Kidney (tissue), 14 donors: ENCODE results near the gene GINS2. TPM values are rescaled to one million over a fixed set of nuclear protein-coding genes. Genes with fewer than 3 reads are reported as not detected.

ENCODE experiments used
- DNase-seq, 5 donors: peaks; one replicate each; pipeline ENCODE4 v3.0.0-alpha.2; 2013 to 2020
- FAIRE-seq: peaks from 2 replicates; lab custom pipeline; 2012; peaks lifted over from hg19 to GRCh38; lab: Jason Lieb, UNC
- H3K27ac ChIP-seq, 2 donors: one replicate each; pipeline ENCODE4 v1.7.0; 2013; ENCODE audit warnings: low read depth in 2 of 2, low read length in 2 of 2, inconsistent platforms in 1 of 2
- H3K27me3 ChIP-seq: one replicate; pipeline ENCODE4 v1.7.1; 2013; ENCODE audit warnings: low read length, inconsistent platforms; ENCODE audit not compliant: control insufficient read depth, insufficient read depth
- H3K36me3 ChIP-seq, 3 donors: one replicate each; pipeline versions ENCODE4 v1.7.0 to v1.7.1; 2013; ENCODE audit warnings: low read length in 3 of 3, control low read depth in 1 of 3, inconsistent platforms in 1 of 3; ENCODE audit not compliant: insufficient read depth in 3 of 3, control insufficient read depth in 2 of 3
- H3K4me1 ChIP-seq, 3 donors: one replicate each; pipeline versions ENCODE4 v1.7.0 to v1.7.1; 2013; ENCODE audit warnings: low read length in 3 of 3, inconsistent platforms in 1 of 3, low read depth in 1 of 3; ENCODE audit not compliant: control insufficient read depth in 2 of 3, insufficient read depth in 2 of 3
- H3K4me3 ChIP-seq, 3 donors: one replicate each; pipeline versions ENCODE4 v1.7.0 to v1.8.1; 2013; ENCODE audit warnings: low read length in 3 of 3, control low read depth in 1 of 3, inconsistent platforms in 1 of 3
- H3K9ac ChIP-seq, 3 donors: one replicate each; pipeline versions ENCODE4 v1.7.0 to v1.7.1; 2013; ENCODE audit warnings: low read length in 3 of 3, control low read depth in 1 of 3, inconsistent platforms in 1 of 3
- H3K9me3 ChIP-seq, 3 donors: one replicate each; pipeline versions ENCODE4 v1.7.0 to v1.7.1; 2013; ENCODE audit warnings: low read length in 3 of 3, control low read depth in 1 of 3, inconsistent platforms in 1 of 3; ENCODE audit not compliant: control insufficient read depth in 2 of 3, insufficient read depth in 1 of 3
- CTCF ChIP-seq: IDR thresholded peaks from 3 replicates; pipeline ENCODE4 v1.5.1; 2012; ENCODE audit warnings: mild to moderate bottlenecking, moderate library complexity, borderline replicate concordance; ENCODE audit not compliant: insufficient read depth; ENCODE audit errors: extremely low read depth
- intact Hi-C: fragments of 100-400 bp; cut with DNase I; formaldehyde crosslinking; loops from one replicate; pipeline ENCODE4 v1.11.1; 2022
- polyA plus RNA-seq: library from polyadenylated mRNA; stranded (reverse); fragments of 350-450 nt; fragmentation: Illumina TruSeq; extraction: RNeasy Lipid Tissue Mini Kit (QIAGEN cat#74804); gene quantifications from one replicate; pipeline ENCODE4 v1.2.3, GENCODE V29; 2014; ENCODE audit warnings: low read depth, low replicate concordance; ENCODE audit not compliant: insufficient read depth
- total RNA-seq: library from RNA; stranded (reverse); fragmentation: NEBNext Ultra II Directional; extraction: Animal tissue kit (Norgen Biotek cat#: 25700); gene quantifications from one replicate; pipeline ENCODE4 v1.2.1, GENCODE V29; 2021
- donor health status: control.
- donor health status: control.
- donor health status: control.
- donor health status: control.
- donor health status: control.
- donor health status: DM: yes; HTN: yes; CAD: no.
- donor health status: Normal renal cell carcinoma (clear cell type).

GINS2 gene
- total and polyA plus RNA-seq, 2 donors from 2014 or later = 0.88 to 0.97 TPM

DNA sequence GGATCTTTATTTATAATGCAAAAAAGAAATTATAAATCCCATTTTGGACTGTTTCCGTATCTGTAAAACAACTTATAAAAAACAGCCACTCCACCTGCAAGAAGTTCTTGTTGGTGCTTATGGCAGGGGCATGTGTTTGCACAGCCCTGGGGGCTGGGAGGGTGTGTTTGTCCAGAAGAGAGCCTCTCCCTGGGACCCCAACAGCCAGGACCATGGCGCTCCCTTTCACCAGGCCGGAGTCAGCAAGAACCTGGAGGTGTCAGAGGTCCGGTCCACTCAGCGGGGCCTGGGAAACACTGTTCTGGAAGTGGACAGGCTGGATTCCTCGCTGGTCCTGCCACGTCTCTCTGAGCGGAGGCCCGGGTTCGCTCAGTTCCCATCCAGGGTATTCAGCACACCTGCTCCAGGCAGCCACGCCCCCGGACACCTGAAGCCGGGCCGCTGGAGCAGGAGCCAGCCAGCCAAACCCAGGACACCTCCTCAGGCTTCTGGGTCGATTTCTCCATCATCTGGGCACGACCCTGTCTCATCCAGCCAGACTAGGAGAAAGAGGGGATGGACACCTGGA is 18.9 kb upstream of the GINS2 start:
- Histone ChIP-seq H3K4me1 (no peaks in the 10 kb centered on the region), H3K27me3 (no peaks in the 10 kb centered on the region), H3K9ac (no peak overlapping the region), H3K36me3 (no peaks in the 10 kb centered on the region), H3K4me3 (no peak overlapping the region), H3K9me3 (peaks cover 0 to 8% (median 1%) of the 10 kb centered on the region in 3 donors), H3K27ac (no peak overlapping the region)
- peak in 1 of 5 donors; percentile 63 for DNase-seq
- intact Hi-C loops = no loop called here
- TF ChIP-seq CTCF = no peak
- FAIRE-seq = no peak

DNA sequence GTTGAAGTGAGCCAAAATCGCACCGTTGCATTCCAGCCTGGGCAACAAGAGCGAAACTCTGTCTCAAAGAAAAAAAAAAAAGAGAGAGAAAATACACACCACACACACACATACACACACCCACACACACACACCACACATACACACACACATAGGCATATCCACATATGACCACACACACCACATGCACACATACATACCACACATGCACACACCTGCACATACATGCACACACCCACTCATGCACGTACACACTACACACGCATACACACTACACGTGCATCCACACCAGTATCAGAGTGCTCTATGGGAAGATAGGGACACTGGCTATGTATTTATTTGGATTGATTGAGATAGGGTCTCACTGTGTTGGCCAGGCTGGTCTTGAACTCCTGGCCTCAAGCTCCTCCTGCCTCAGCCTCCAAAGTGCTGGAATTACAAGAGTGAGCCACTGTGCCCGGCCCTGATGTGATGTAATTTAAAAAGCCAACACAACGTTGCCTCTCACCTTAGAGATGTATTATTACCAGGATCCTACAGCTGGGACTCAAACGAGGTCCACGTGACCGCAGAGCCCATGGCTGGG is 17.8 kb upstream of the GINS2 start:
- intact Hi-C loops = no loop called here
- no peak for FAIRE-seq
- H3K27me3 ChIP-seq = no peaks in the 10 kb centered on the region
- DNase-seq = no peak
- H3K9me3 ChIP-seq = peaks cover 0 to 1% (median under 1%) of the 10 kb centered on the region in 3 donors
- H3K27ac ChIP-seq = no peak overlapping the region
- H3K36me3 ChIP-seq = no peaks in the 10 kb centered on the region
- no peak for TF ChIP-seq CTCF
- peak overlapping the region in 1 of 3 donors; percentile 16 for H3K4me3 ChIP-seq
- no peaks in the 10 kb centered on the region for H3K4me1 ChIP-seq
- no peak overlapping the region for H3K9ac ChIP-seq

- H3K27ac ChIP-seq = no peak overlapping the region
- intact Hi-C loops = no loop called here
- DNase-seq (no peak), FAIRE-seq (no peak)
- no peaks in the 10 kb centered on the region for H3K36me3 ChIP-seq
- H3K9ac ChIP-seq = no peak overlapping the region
- H3K4me1 ChIP-seq = no peaks in the 10 kb centered on the region
- no peak overlapping the region for H3K4me3 ChIP-seq
- TF ChIP-seq CTCF = peak; percentile 2
- H3K9me3 ChIP-seq = peaks cover 0 to 1% (median 0%) of the 10 kb centered on the region in 3 donors
- H3K27me3 ChIP-seq = no peaks in the 10 kb centered on the region
These were observed 16.4 kb upstream of the GINS2 start for GRCh38 chr16:85704900-85705846.
